G401.6 (cell line): ENCODE measurements around the gene MYH10.
"Not testable (repeated sequence)": the region's sequence is repeated elsewhere in the genome, so short reads cannot be mapped to it uniquely, and the experiment has no call there.

Experiments used
- FAIRE-seq: peaks from 2 replicates; lab custom pipeline; 2012; peaks lifted over from hg19 to GRCh38; lab: Jason Lieb, UNC

MYH10 gene

DNA sequence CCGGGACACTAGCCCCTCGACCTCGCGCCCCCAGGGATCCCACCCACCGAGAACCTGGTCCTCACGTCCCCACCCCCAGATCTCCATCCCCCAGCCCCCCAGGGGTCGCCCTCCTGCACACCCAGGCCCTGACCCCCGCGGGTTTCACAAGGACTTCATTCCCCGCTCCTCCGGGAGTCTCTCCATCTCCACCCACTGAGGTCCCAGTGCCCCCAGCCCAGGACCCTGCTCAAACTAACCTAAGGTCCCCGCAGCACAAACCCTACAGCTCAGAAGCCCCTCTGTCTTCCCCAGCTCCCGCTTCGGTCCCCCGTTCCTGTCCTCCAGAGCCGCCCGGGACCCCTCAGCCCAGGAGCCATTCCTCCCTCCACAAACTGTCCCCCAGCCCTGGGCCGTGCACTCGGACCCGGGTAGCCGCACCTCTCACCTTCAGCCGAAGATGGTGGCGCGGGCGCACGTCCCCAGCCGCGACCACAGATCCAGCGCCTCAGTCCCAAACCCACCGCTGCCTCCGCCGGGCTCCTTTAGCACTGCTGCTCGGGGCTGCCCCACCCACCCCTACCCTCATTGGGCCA lies at the start of gene MYH10:
Gene MYH10, minus strand, starts transcription at position 499 of the 575 bp plus-strand sequence. CDS start 7,479 bp downstream, outside the sequence.
- no peak for FAIRE-seq

DNA sequence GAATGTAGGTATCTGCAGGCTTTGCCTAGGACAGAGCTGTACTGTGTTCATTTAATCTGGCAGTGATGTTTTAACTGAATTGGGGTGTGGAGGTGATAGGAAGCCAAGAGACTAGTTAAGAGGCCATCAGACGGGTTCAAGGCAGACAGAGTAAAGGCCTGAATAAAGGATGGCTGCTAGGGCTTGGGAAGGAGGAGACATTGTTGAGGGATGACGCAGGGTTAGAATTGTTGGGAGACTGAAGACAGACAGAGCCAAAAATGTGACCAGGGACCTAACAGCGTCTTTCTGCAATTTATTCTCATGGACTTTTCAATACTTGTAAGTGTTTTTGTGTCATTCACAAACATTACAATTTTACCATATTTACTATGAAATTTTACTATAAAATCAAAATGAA lies 48.6 kb upstream of the MYH10 start:
- FAIRE-seq = no peak

DNA sequence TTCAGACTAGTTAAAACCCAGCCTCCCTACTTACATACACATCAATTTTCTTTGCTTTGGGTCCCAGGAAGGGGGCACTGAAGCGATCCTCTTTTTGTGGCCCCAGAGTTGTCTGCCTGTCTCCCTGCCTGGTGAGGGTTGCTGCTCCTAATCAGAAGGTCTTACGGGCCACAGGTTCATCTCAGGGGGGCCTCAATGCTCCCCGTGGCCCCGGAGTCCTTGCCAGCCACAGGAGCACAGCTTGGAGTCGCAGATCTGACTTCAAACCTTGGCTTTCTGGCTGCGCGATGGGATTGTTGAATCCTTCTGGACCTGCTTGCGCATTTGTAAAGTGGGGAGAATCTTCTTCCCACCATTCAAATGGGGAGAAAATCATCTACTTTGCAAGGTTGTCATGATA lies 44.8 kb upstream of the MYH10 start:
- FAIRE-seq = no peak

DNA sequence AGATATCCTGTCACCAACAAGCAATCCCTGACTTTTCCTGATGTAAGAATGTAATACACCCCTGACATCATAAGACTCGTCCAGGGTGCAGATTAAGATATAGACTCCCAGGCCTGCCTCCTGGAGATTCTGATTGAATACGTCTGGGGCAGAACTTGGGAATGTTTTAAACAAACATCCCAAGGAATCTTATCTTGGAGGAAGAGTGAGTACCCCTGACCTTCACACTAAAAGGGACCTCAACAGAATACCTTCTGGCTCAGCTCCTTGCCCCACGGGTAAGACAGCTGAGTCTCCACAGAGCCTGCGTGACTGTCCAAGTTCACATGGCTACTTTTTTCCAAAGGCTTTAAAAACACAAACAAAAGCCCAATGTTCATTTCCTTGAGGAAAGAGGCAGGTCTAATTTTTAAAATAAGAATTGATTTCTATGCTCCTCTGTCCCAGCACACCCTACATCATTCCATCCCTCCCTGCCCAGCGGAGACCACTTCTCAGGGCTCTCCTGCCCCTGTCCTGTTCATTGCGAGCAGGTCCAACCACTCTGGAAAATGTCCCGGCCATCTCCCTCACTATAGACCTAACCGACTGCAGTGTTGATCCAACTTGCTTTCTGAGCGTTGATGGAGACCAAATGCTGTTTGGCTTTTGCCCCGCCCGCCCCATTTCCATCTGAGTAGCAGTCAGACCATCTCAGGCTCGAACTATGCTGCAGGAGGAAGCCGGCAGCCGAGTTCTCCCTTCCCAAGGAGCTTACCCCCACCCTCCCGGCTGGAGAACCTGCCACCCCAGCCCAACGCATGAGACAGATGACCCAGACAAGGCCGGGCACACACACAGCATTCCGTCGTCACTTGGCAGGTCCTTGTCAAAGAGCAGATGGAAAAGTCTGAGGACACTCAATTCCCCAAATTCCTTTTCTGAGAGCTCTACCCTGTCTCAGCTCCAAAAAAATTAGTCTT lies 44.1 kb upstream of the MYH10 start:
- FAIRE-seq = no peak

DNA sequence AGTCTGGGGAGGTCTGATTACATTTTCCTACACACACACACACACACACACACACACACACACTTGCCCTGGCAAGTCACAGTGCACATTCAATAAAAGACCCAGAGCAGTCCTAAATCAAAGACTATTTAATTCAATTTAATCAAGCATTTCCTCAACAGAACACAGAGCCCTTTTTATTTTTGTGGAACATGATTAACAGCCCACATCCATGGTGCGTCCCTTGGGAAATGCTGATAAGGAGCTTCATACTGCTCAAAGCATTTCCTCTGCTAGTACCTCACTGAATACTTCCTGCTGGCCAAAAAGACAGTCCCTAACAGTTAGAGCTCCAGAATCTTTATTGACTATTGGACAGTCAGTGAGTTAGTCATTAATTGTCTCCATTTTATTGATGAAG lies 43.1 kb upstream of the MYH10 start:
- FAIRE-seq = no peak

DNA sequence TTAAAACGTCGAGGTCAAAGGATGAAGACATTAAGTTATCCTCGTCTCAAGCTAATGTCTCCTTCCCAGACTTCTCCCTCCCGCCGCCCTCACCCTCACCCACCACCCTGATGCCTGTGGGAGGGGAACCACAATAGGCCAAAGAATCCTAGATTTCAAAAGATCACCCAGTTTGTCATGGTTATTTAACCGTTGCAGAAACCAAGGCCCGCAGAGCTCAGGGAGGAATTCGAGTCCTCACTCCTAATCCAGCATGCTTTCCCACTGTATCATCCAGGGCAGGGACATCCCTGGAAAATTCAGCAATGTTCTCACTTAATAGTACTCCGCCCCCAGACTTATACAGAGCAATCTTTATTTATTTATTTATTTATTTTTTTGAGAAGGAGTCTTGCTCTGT lies 41.8 kb upstream of the MYH10 start:
- FAIRE-seq = no peak

DNA sequence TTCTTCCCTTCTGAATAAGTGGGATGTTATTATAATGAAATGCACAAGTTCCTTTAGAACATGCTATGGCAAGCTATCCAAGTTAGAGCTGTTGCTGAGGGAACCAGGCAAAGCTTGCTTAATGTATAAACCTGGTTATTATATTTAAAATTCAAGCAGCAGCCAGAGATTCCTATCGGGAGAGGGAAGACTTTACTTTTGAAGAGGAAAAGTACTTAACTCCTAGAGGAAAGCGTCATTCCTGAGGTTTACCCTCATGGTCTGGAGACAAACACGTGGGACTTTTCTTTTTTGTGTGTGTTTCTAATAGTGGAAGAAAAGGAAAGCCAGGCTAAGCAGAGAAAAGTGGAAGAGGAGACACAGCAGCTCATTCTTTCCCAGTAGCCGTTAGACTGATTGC lies 39.9 kb upstream of the MYH10 start:
- no peak for FAIRE-seq

DNA sequence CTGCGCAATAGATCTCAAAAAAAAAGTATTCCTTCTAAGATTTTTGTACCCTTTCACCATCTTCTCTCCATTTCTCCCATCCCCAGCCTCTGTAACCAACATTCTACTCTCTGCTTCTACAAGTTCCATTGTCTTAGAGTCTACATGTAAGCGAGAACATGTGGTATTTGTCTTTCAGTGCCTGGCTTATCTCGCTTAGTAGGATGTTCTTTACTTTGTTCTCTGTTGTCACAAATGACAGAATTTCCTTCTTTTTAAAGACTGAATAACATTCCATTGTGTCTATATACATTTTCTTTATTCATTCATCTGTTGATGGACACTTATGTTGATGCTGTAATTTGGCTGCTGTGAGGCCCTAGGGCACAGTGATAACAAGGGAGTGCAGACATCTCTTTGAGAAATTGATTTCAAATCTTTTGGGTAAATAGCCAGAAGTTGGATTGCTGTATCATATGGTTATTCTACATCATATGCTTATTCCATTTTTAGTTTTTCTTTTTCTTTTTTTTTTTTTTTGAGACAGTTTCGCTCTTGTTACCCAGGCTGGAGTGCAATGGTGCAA lies 37.7 kb upstream of the MYH10 start:
- no peak for FAIRE-seq

DNA sequence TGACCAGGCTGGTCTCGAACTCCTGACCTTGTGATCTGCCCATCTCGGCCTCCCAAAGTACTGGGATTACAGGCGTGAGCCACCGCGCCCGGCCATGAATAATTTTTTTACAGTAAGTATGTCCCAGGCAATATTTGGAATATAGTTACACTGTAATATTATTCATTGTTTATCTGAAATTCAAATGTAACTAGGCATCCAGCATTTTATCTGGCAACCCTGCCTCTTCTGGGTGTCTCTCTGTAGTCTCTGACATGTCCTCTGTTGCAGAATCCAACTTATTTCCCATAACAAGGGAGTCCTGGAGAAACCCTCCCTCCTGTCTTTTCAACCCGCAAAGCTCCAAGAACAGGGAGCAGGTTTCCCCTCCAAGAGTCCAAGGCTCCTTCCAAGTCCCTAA lies 36.9 kb upstream of the MYH10 start:
- FAIRE-seq = no peak

DNA sequence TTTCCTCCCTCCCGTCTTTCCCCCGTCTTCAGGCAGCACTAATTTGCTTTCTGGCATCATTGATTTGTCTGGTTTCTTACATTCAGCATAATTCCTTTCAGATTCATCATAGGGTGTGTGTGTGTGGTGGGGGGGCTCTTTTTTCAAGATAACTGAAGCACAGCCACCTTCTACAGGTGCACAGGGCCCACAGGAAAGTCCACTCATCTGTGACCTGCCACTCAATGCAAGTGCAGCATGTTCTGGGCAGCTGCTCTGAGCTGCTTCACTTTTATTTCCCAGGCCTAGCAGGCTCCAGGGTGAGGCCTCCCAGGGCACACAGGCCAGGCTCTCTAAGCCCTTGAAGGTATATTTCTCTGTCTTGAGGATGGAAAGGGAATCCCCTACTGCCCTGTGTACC lies 35.2 kb upstream of the MYH10 start:
- FAIRE-seq = no peak

DNA sequence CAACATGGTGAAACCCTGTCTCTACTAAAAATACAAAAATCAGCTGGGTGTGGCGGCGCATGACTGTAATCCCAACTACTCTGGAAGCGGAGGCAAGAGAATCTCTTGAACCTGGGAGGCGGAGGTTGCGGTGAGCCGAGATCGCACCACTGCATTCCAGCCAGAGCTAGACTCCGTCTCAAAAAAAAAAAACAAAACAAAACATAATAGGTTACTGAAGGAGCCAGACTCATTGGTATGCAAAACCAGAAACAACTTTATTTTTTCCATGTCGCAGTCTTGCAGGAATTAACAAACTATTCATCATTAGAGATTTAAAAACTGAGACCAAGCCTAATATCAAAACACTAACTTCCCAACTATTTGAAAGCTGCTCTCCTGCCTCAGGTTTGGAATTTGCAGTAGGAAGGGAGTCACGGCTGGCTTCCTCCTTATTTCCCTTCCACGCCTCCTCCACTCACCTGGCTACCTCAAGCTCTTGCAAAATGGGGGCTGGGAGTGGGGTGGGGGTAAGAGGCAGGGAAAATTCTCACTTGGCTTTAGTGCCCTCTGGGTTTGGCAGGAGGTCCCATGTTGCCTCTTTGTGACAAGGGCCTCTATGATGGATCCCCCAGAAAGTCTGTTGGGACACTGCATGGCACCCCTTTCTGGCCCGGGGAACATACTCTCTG lies 34.1 kb upstream of the MYH10 start:
- FAIRE-seq = no peak

DNA sequence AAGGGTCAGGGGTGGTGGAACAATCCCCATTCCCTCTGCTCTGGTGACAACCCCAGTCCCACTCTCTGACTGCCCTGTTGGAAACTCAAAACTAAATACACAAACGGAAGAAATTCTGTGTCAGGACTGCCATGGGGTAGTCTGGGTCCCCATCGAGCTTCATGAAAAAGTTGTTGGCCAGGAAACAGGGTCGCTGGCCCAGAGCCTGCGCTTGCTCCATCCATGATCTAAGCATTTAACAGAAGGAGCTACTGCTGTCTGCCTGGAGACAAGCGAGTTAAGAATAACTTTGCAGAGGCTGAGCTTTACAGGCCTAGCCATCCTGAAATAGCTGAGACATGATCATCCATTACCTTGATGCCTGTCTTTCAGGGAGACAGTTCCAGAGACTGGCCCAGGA lies 32.4 kb upstream of the MYH10 start:
- FAIRE-seq = no peak

DNA sequence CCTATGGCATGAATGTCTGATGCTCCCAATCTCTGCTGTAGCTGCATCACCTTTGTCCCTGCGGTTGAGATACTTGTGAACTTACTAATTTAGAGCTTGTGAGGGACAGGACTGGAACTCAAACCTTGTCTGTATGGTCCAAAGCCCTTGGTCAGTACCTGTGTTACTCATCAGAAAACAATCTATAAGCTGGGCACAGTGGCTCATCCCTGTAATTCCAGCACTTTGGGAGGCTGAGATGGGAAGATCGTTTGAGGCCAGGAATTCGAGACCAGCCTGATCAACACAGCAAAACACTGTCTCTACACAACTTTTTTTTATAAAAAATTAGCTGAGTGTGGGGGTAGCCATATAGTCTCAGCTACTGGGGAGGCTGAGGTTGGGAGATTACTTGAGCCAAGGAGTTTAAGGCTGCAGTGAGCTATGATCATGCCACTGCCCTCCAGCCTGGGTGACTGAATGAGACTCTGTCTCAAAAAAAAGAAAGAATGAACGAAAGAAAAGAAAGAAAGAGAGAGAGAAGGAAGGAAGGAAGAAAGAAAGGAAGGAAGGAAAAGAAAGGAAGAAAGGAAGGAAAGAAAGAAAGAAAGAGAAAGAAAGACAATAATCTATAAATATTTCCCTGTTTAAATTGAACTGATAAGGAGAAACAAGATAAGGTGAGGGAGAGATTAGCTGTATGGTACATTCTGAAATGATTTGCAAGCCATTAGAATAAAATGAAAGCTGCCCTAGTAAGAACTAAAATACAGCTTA lies 31.7 kb upstream of the MYH10 start:
- no peak for FAIRE-seq

DNA sequence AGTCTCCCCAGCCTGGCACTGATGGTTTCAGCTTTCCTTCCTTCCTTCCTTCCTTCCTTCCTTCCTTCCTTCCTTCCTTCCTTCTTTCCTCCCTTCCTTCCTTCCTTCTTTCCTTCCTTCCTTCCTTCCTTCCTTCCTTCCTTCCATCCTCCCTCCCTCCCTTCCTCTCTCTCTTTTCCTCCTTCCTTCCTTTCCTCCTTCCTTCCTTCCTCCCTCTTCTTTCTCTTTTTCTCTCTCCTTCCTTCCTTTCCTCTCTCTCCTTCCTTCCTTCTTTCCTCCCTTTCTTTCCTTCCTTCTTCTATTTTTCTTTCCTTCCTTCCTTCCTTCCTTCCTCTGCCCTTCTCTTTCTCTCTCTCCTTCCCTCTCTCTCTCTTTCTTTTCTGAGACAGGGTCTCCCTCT lies 30.2 kb upstream of the MYH10 start:
- FAIRE-seq = not testable (repeated sequence)

DNA sequence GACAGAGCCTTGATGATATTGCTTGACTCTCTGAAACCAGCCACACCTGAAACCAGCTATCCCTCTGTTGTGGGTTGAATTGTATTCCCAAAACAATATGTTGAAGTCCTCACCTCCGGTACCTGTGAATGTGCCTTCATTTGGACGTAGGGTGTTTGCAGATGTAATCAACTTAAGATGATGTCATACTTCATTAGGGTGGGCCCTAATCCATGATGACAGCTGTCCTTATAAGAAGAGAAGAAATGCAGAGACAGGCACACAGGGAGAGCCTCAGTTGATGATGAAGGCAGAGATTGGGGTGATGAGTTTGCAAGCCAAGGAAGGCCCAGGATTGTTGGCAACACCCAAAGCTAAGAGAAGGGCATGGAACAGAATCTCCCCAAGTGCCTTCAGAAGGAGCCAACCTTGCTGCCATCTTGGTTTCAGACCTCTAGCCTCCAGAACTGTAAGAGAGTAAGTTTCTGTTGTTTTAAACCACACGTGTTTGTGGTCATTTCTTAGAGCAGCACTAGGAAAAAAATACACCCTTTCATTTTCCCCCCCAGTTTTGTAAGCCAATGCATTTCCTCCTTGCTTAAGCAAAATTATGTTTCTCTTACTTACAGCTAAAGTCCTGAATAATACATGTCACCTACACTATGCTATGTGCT lies 29.4 kb upstream of the MYH10 start:
- FAIRE-seq = no peak

DNA sequence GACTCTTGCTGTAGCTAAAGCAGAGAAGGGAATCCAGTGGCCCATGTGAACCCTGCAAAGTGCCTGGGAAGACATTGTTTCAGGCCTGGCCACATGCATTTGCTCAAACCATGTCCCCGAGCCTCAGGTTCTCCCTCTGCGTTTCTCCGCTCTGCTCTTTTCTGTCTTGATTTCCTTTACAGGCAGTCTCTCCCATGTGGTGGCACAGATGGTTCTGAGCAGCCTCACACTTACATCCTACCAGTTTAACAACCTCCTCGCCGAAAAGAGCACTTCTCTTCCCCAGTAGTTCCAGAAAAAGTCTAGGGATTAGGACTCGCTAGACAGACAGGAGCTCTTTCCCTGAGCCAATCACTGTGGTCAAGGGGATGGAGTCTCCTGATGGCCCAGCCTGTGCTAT lies 28.3 kb upstream of the MYH10 start:
- FAIRE-seq = no peak

DNA sequence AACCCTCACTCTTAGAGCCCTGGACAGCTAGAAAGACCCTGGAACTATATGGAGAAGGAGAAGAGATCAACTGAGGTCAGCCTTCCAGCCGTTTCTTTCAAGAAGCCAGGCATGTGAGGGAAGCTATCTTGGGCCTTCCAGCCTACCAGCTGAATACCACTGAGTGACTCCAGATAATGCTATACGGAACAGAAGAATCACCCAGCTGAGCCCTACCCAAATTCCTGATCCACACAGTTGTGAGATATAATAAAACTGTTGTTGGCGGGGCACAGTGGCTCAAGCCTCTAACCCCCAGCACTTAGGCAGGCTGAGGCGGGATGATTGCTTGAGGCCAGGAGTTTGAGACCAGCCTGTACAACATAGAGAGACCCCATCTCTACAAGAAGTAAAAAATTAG lies 26.2 kb upstream of the MYH10 start:
- FAIRE-seq = no peak

DNA sequence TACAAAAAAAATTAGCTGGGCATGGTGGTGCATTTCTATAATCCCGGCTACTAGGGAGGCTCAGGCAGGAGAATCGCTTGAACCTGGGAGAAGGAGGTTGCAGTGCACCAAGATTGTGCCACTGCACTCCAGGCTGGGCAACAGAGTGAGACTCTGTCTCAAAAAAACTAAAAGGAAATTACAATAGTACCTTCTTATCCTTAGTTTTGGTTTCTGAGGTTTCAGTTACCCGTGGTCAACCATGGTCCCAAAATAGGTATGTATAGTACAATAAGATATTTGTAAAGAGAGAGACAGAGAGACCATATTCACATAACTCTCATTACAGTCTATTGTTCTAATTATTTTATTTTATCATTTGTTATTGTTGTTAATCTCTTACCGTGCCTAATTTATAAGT lies 24.3 kb upstream of the MYH10 start:
- no peak for FAIRE-seq

DNA sequence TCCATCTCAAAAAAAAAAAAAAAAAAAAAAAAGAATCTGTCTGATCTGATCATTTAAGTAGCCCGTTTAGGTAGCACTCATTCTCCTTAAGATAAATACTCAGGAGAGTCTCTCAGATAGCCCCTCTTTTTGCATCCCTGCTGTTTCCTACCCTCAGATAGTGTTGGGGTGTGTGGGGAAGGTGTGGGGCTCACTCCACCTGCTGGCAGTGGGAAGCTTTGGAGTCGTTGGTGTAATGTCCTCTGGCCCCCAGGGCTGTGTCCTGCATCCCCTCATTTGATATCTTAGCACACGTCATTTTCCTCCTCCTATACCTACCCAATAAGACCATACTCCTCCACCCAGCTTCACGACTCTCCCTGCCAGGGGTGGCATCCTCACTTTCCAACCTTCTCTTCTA lies 20.5 kb upstream of the MYH10 start:
- no peak for FAIRE-seq

DNA sequence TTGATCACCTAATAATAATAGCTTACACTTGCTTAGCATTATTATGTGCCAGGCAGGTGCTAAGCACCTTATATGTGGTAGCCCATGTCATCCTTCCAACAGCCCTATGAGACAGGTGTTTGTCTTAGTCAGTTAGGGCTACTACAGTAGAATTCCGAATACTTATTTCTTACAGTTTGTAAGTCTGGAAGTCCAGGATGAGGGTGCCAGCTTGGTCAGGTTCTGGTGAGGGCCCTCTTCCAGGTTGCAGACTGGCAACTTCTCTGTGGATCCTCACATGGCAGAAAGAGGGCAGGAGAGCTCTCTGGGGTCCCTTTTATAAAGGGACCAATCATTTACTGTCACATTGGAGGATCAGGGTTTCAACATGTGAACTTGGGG lies 19.6 kb upstream of the MYH10 start:
- FAIRE-seq = no peak

DNA sequence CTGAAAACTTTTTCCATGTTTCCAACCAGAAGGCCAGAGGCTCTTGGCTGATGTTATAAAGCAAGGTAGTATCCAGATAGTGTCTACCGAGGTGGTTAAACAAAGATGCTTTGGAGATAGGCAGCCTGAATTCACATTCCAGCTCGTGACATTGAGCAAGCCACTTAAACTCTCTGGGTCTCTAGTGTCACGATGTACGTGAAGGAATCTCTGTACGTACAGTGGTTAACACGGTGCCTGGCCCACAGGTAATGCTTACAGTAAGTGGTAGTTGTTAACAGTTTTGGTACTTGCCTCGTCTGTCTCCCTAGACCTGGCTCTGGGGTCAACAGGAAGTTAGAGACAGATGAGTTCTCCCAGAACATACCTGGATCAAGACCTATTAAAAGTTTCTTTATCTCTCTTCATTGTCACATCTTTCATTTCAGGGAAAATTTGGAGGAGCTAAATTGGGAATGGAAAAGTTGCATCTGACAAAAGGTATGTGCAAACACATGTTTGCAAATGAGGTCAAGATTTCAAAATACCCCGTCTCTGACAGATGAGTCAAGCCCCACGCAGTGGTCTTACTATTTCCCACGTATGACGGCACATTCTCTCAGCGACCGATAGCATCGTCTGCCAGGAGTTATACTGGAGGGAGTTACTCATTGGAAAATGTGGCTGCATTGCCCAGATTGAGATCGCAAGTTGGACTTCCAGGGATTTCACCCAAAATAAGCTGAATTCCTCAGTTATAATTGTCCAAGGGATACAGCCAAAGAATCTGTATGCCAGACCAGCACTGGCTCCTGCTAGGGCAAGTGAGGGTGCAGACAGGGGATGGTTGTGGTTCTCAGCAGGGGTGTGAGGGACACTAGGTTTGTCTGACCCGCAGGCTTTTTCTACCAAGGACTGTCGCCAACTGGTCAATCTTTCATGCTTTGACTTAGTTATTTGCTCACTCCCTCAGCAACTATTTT lies 18.9 kb upstream of the MYH10 start:
- no peak for FAIRE-seq
